GM12878 (cell line): ENCODE data around the gene RELT. TPM values are rescaled to one million over a fixed set of nuclear protein-coding genes. Genes with fewer than 3 reads are reported as not detected.

Source experiments
- ATAC-seq: fragments of 200-7000 bp; cut with Tn5 transposase; 3 replicates; pipeline ENCODE4 v1.9.1; 2020; ENCODE audit warnings: mild to moderate bottlenecking, moderate library complexity
- BruUV-seq: library from RNA; stranded (reverse); fragments of 400-500 nt; replicated peaks from 2 replicates; lab custom pipeline; 2021; lab: Mats Ljungman, UMichigan
- CTCF ChIA-PET: fragments of 300-600 bp; sonication (Branson Sonifier 250); formaldehyde crosslinking; extraction: SDS; loops from one replicate; lab custom pipeline; 2021; ENCODE audit warnings: inconsistent platforms; lab: Yijun Ruan, JAX
- POLR2A ChIA-PET: fragments of 350-600 bp; formaldehyde crosslinking; extraction: SDS; loops from one replicate; lab custom pipeline; 2021; ENCODE audit warnings: inconsistent platforms; lab: Charles Lee
- RAD21 ChIA-PET: fragments of 300-600 bp; sonication (Branson Sonifier 250); formaldehyde crosslinking; loops from one replicate; lab custom pipeline; 2023; ENCODE audit warnings: antibody characterized with exemption; ENCODE audit not compliant: unreplicated experiment; lab: Charles Lee
- SMC1A ChIA-PET: fragments of 300-600 bp; sonication (Branson Sonifier 250); formaldehyde crosslinking; loops from one replicate; lab custom pipeline; 2023; ENCODE audit not compliant: unreplicated experiment, uncharacterized antibody; lab: Charles Lee
- DNase-seq: peaks from one replicate; pipeline ENCODE4 v3.0.0-alpha.2; 2011; ENCODE audit warnings: low read depth, low spot score
- FAIRE-seq: peaks from 3 replicates; lab custom pipeline; 2011; peaks lifted over from hg19 to GRCh38; lab: Jason Lieb, UNC
- H2AFZ ChIP-seq: 2 replicates; pipeline ENCODE4 v1.6.0; 2011; ENCODE audit warnings: low read depth, low read length, control low read depth; ENCODE audit not compliant: control insufficient read depth
- H3K27ac ChIP-seq: 2 replicates; pipeline ENCODE4 v1.5.1; 2011; ENCODE audit warnings: control low read depth; ENCODE audit not compliant: control insufficient read depth, insufficient read depth
- H3K27me3 ChIP-seq, 2 experiments: replicated peaks in 1 of 2; 2 replicates each; pipeline versions ENCODE4 v1.6.0 to v1.6.1; 2011; ENCODE audit warnings: low read length in 1 of 2; ENCODE audit not compliant: control insufficient read depth in 2 of 2, insufficient read depth in 2 of 2
- H3K36me3 ChIP-seq, 2 experiments: 2 replicates each; pipeline ENCODE4 v1.5.1; 2011; ENCODE audit warnings: low read length in 1 of 2; ENCODE audit not compliant: control insufficient read depth in 2 of 2, insufficient read depth in 2 of 2
- H3K4me1 ChIP-seq: 2 replicates; pipeline ENCODE4 v1.6.1; 2011; ENCODE audit warnings: mild to moderate bottlenecking, low read length, moderate library complexity, mixed read lengths; ENCODE audit not compliant: control insufficient read depth, insufficient read depth
- H3K4me2 ChIP-seq: 2 replicates; pipeline ENCODE4 v1.6.0; 2011; ENCODE audit warnings: control low read depth; ENCODE audit not compliant: control insufficient read depth, insufficient read depth
- H3K4me3 ChIP-seq: fragments of 200-600 bp; sonication (generic); 2 replicates; pipeline ENCODE4 v1.5.1; 2016
- H3K79me2 ChIP-seq: 2 replicates; pipeline ENCODE4 v1.6.0; 2011; ENCODE audit warnings: low read length; ENCODE audit not compliant: control insufficient read depth, insufficient read depth
- H3K9ac ChIP-seq: 2 replicates; pipeline ENCODE4 v1.8.0; 2011; ENCODE audit warnings: low read length, control low read depth, mixed read lengths; ENCODE audit not compliant: control insufficient read depth, insufficient read depth
- H3K9me3 ChIP-seq: replicated peaks from 3 replicates; pipeline ENCODE4 v1.5.1; 2011; ENCODE audit warnings: mild to moderate bottlenecking, low read length; ENCODE audit not compliant: control insufficient read depth, insufficient read depth
- H4K20me1 ChIP-seq: 2 replicates; pipeline ENCODE4 v1.6.0; 2011; ENCODE audit not compliant: control insufficient read depth, insufficient read depth
- CBX5 ChIP-seq: sonication (generic); IDR thresholded peaks from 2 replicates; pipeline ENCODE4 v1.6.1; 2016; ENCODE audit warnings: low read depth, moderate library complexity, mild to moderate bottlenecking, inconsistent platforms
- CEBPB ChIP-seq, 2 experiments: fragments of 150-350 bp in 1 of 2; IDR thresholded peaks; 2 replicates each; pipeline ENCODE4 v1.6.1; 2012 to 2014; ENCODE audit warnings: low read depth in 2 of 2, low read length in 2 of 2, borderline replicate concordance in 1 of 2, inconsistent platforms in 1 of 2
- RELA ChIP-seq: fragments of 450-650 bp; IDR thresholded peaks from 2 replicates; pipeline ENCODE4 v1.8.0; 2014; ENCODE audit warnings: borderline replicate concordance; ENCODE audit not compliant: partially characterized antibody
- WGBS: methylation state at CpG from one replicate; pipeline ENCODE4 v1.1.6; 2016; ENCODE audit warnings: low lambda C conversion rate; ENCODE audit not compliant: insufficient replicate concordance, insufficient coverage; ENCODE audit errors: missing lambda C conversion rate; 5-methylcytosine and 5-hydroxymethylcytosine counted together
- in situ Hi-C: fragments of 300-500 bp; cut with MboI; formaldehyde crosslinking; loops from 9 replicates; pipeline ENCODE4 v1.14.3; 2018; ENCODE audit warnings: mixed read lengths
- intact Hi-C: fragments of 100-400 bp; cut with micrococcal nuclease; formaldehyde crosslinking; loops from one replicate; pipeline ENCODE4 v1.14.2; 2022; ENCODE audit not compliant: unreplicated experiment
- polyA plus RNA-seq, 11 experiments: library from polyadenylated mRNA; depleted of rRNA in 4 of 11; unstranded in 6 of 11; stranded (reverse) in 5 of 11; fragments of >200 nt; fragmentation: Nextera tagmentation in 4 of 11; fragmentation: Illumina TruSeq in 1 of 11; extraction: Ambion mirVana in 4 of 11; extraction: Trizol in 1 of 11; gene quantifications; 1 replicate in 1 of 11; 2 replicates in 10 of 11; pipeline versions ENCODE4 v1.2.1 to v1.2.3, GENCODE V29; 2011 to 2016; ENCODE audit warnings: inconsistent platforms in 2 of 11, missing spikeins in 2 of 11, low read depth in 1 of 11
- total RNA-seq, 4 experiments: library from RNA; depleted of rRNA in 3 of 4; stranded (reverse); fragments of >200 nt in 3 of 4; fragmentation: Illumina TruSeq in 1 of 4; extraction: Trizol in 1 of 4; gene quantifications; 2 replicates each; pipeline versions ENCODE4 v1.2.1 to v1.2.3, GENCODE V29; 2013 to 2021
- TF ChIP-seq, protein P1 (sequence below): fragments of 450-650 bp; IDR thresholded peaks from 2 replicates; pipeline ENCODE4 v1.6.1; 2017; ENCODE audit warnings: antibody characterized with exemption, mild to moderate bottlenecking, moderate library complexity
- TF ChIP-seq, protein P2 (sequence below): IDR thresholded peaks from 2 replicates; pipeline ENCODE4 v1.6.1; 2011; ENCODE audit warnings: low read depth, mild to moderate bottlenecking, low read length, moderate library complexity, borderline replicate concordance; ENCODE audit errors: extremely low read depth

The RELT gene
- total and polyA plus RNA-seq, 10 of the 15 experiments (the other 5 are each of a cell fraction or from before 2014, with no cell fraction given), result 1.2 to 28.5 (median 10.8) TPM

DNA sequence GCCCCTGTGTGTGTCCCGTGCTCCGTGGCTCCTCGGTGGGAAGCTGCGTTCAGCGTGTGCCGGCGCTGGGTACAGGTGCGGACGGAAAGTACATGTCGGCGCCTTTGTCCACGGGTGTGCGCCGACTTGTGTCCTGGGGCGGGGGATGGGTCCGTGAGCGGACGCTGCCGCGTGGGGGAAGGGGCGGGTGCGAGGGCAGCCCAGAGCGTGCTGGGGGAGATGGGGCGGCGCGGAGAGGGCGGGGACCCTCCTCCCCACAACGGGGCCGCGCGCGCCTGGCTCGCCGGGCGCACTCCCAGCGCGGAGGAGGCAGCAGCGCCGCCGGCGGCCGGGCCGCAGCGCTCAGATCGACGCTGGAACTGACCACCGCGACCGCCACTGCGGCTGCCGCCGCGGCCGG, 33.6 kb upstream of the RELT start:
- SMC1A ChIA-PET, result interaction anchor here (1.0 to 1.6 kb wide), 2 partner anchors 10 to 54 kb away, joined by 3 to 5 read pairs; no protein-coding TSS in a partner anchor
- in situ Hi-C loops, result no loop called here
- no peaks in the 10 kb centered on the region; a peak in 1 of 4 replicates for H3K36me3 ChIP-seq
- no peaks in the 10 kb centered on the region for H3K4me1 ChIP-seq
- H3K27me3 ChIP-seq, result no peaks in the 10 kb centered on the region
- TF ChIP-seq, protein P1, sequence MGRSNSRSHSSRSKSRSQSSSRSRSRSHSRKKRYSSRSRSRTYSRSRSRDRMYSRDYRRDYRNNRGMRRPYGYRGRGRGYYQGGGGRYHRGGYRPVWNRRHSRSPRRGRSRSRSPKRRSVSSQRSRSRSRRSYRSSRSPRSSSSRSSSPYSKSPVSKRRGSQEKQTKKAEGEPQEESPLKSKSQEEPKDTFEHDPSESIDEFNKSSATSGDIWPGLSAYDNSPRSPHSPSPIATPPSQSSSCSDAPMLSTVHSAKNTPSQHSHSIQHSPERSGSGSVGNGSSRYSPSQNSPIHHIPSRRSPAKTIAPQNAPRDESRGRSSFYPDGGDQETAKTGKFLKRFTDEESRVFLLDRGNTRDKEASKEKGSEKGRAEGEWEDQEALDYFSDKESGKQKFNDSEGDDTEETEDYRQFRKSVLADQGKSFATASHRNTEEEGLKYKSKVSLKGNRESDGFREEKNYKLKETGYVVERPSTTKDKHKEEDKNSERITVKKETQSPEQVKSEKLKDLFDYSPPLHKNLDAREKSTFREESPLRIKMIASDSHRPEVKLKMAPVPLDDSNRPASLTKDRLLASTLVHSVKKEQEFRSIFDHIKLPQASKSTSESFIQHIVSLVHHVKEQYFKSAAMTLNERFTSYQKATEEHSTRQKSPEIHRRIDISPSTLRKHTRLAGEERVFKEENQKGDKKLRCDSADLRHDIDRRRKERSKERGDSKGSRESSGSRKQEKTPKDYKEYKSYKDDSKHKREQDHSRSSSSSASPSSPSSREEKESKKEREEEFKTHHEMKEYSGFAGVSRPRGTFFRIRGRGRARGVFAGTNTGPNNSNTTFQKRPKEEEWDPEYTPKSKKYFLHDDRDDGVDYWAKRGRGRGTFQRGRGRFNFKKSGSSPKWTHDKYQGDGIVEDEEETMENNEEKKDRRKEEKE, result no peak
- TF ChIP-seq CBX5, result no peak
- TF ChIP-seq RELA, result no peak
- TF ChIP-seq, protein P2, sequence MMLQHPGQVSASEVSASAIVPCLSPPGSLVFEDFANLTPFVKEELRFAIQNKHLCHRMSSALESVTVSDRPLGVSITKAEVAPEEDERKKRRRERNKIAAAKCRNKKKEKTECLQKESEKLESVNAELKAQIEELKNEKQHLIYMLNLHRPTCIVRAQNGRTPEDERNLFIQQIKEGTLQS, result no peak
- TF ChIP-seq CEBPB (IDR thresholded peaks at IDR 0.05; ENCODE audit: borderline replicate concordance in 1 of 2, low read depth in 2 of 2, low read length in 2 of 2), result no peak
- TF ChIP-seq, all 136 proteins: peak for 0
- ATAC-seq (no peak), DNase-seq (no peak), FAIRE-seq (no peak)
- intact Hi-C loops, result no loop called here
- BruUV-seq, result no TSS peak
- Histone ChIP-seq H4K20me1 (no peaks in the 10 kb centered on the region), H3K9ac (no peak overlapping the region), H3K4me2 (no peak overlapping the region), H3K27ac (no peak overlapping the region), H2AFZ (no peak overlapping the region), H3K4me3 (no peak overlapping the region), H3K79me2 (no peaks in the 10 kb centered on the region), H3K9me3 (no peaks in the 10 kb centered on the region)
- ChIA-PET RAD21 (no interaction called here), POLR2A (no interaction called here), CTCF (no interaction called here)
- WGBS, result 95% methylated on average over 32 of the region's 54 CpGs
